GM12874 (cell line): ENCODE data around the gene RPS6KA5.

ENCODE experiments used
- CTCF ChIP-seq: IDR thresholded peaks from 2 replicates; pipeline ENCODE4 v1.5.1; 2011; ENCODE audit warnings: low read depth, mild to moderate bottlenecking, control low read depth, low read length, moderate library complexity; ENCODE audit not compliant: insufficient read depth

RPS6KA5 gene

GRCh38 chr14:91035855-91036254 lies 24.6 kb downstream of the RPS6KA5 start:
- TF ChIP-seq CTCF, result no peak

- no peak for TF ChIP-seq CTCF
These were observed 28.2 kb downstream of the RPS6KA5 start for GRCh38 chr14:91032248-91032647.

- TF ChIP-seq CTCF, result no peak
These were observed 28.8 kb downstream of the RPS6KA5 start for GRCh38 chr14:91031666-91032065.

- no peak for TF ChIP-seq CTCF
These were observed 30.8 kb downstream of the RPS6KA5 start for GRCh38 chr14:91029456-91030217.

- TF ChIP-seq CTCF, result no peak
These were observed 32.9 kb downstream of the RPS6KA5 start for GRCh38 chr14:91027561-91027960.

GRCh38 chr14:91021991-91022621 lies 38.3 kb downstream of the RPS6KA5 start:
- TF ChIP-seq CTCF, result no peak

- TF ChIP-seq CTCF, result no peak
These were observed 39.3 kb downstream of the RPS6KA5 start for GRCh38 chr14:91021115-91021514.
